GM23248 (cell line): ENCODE results near the gene B3GALNT2. TPM values are rescaled to one million over a fixed set of nuclear protein-coding genes. Genes with fewer than 3 reads are reported as not detected.

Experiments used
- DNase-seq: peaks from one replicate; pipeline ENCODE4 v3.0.0-alpha.2; 2015
- H2AFZ ChIP-seq: fragments of 200-600 bp; sonication (generic); 2 replicates; pipeline ENCODE4 v1.6.1; 2016; ENCODE audit warnings: antibody characterized with exemption
- H3F3A ChIP-seq: fragments of 200-600 bp; sonication (generic); 2 replicates; pipeline ENCODE4 v1.6.1; 2016; ENCODE audit warnings: mild to moderate bottlenecking, antibody characterized with exemption, mixed run types; ENCODE audit not compliant: insufficient read depth
- H3K27ac ChIP-seq: fragments of 200-600 bp; sonication (generic); 2 replicates; pipeline ENCODE4 v1.5.1; 2016; ENCODE audit warnings: mild to moderate bottlenecking
- H3K27me3 ChIP-seq: fragments of 200-600 bp; sonication (generic); replicated peaks from 2 replicates; pipeline ENCODE4 v1.6.1; 2016; ENCODE audit warnings: mild to moderate bottlenecking; ENCODE audit not compliant: insufficient read depth
- H3K36me3 ChIP-seq: fragments of 200-600 bp; sonication (generic); 2 replicates; pipeline ENCODE4 v1.6.1; 2016; ENCODE audit warnings: low read depth, mild to moderate bottlenecking
- H3K4me1 ChIP-seq: fragments of 200-600 bp; sonication (generic); 2 replicates; pipeline ENCODE4 v1.6.1; 2016; ENCODE audit warnings: mild to moderate bottlenecking; ENCODE audit not compliant: insufficient read depth
- H3K4me2 ChIP-seq: fragments of 200-600 bp; sonication (generic); one replicate; pipeline ENCODE4 v1.6.1; 2016; ENCODE audit warnings: mild to moderate bottlenecking; ENCODE audit not compliant: unreplicated experiment
- H3K4me3 ChIP-seq: fragments of 200-600 bp; sonication (generic); 2 replicates; pipeline ENCODE4 v1.5.1; 2016; ENCODE audit warnings: mild to moderate bottlenecking
- H3K79me2 ChIP-seq: fragments of 200-600 bp; sonication (generic); 2 replicates; pipeline ENCODE4 v1.6.1; 2016; ENCODE audit warnings: mild to moderate bottlenecking; ENCODE audit not compliant: insufficient read depth
- H3K9ac ChIP-seq: fragments of 200-600 bp; sonication (generic); 2 replicates; pipeline ENCODE4 v1.6.1; 2016; ENCODE audit warnings: mild to moderate bottlenecking
- H3K9me2 ChIP-seq: fragments of 200-600 bp; sonication (generic); 2 replicates; pipeline ENCODE4 v1.6.1; 2016; ENCODE audit warnings: mixed run types, mild to moderate bottlenecking, moderate library complexity; ENCODE audit not compliant: insufficient read depth
- H3K9me3 ChIP-seq: fragments of 200-600 bp; sonication (generic); one replicate; pipeline ENCODE4 v1.6.1; 2017; ENCODE audit warnings: low read depth
- H4K20me1 ChIP-seq: fragments of 200-600 bp; sonication (generic); 2 replicates; pipeline ENCODE4 v1.6.0; 2016; ENCODE audit not compliant: insufficient read depth
- EZH2 ChIP-seq: fragments of 200-600 bp; sonication (generic); IDR thresholded peaks from 2 replicates; pipeline ENCODE4 v1.6.1; 2018; ENCODE audit warnings: antibody characterized with exemption, mild to moderate bottlenecking; ENCODE audit not compliant: insufficient read depth, poor library complexity, severe bottlenecking
- EZH2phosphoT487 ChIP-seq: fragments of 200-600 bp; sonication (generic); IDR thresholded peaks from 2 replicates; pipeline ENCODE4 v1.6.1; 2018; ENCODE audit warnings: antibody characterized with exemption, moderate library complexity, mild to moderate bottlenecking, low read depth; ENCODE audit not compliant: insufficient read depth
- WGBS, 2 experiments: methylation state at CpG; one replicate each; pipeline ENCODE4 v1.1.6; 2015 to 2017; ENCODE audit warnings: low lambda C conversion rate in 2 of 2, low coverage in 1 of 2; ENCODE audit errors: missing lambda C conversion rate in 2 of 2; 5-methylcytosine and 5-hydroxymethylcytosine counted together
- in situ Hi-C: fragments of 300-500 bp; cut with MboI; formaldehyde crosslinking; loops from 2 replicates; pipeline ENCODE4 v1.15.0; 2020
- polyA plus RNA-seq: library from polyadenylated mRNA; unstranded; fragments of >200 nt; fragmentation: Nextera tagmentation; extraction: Ambion mirVana; gene quantifications from 2 replicates; pipeline ENCODE4 v1.2.1, GENCODE V29; 2016
- total RNA-seq: library from RNA; depleted of rRNA; stranded (reverse); fragments of >200 nt; shearing (Covaris generic); gene quantifications from 2 replicates; pipeline ENCODE4 v1.2.3, GENCODE V29; 2014

The B3GALNT2 gene
- total and polyA plus RNA-seq, 2 experiments from 2014 or later: 13.3 to 28.1 TPM

GRCh38 chr1:235423214-235423652, 81.0 kb downstream of the B3GALNT2 start:
- Histone ChIP-seq H3K9me2 (no peaks in the 10 kb centered on the region), H3K27me3 (no peaks in the 10 kb centered on the region), H3K79me2 (peaks cover 55% of the 10 kb centered on the region), H3K4me3 (no peak overlapping the region), H3K27ac (no peak overlapping the region), H3K4me2 (no peak overlapping the region), H3K4me1 (no peaks in the 10 kb centered on the region), H3K9ac (no peak overlapping the region), H3F3A (no peaks in the 10 kb centered on the region), H2AFZ (no peak overlapping the region), H3K36me3 (0 out of 2 replicates have a peak, but pooled peaks cover 3% of the 10 kb centered on the region), H4K20me1 (no peaks in the 10 kb centered on the region), H3K9me3 (no peaks in the 10 kb centered on the region)
- no peak for DNase-seq
- in situ Hi-C loops: no loop called here
- no peak for TF ChIP-seq EZH2
- TF ChIP-seq EZH2phosphoT487: no peak
- 78 to 80% methylated on average over 12 of the region's 12 CpGs for WGBS, 2 experiments

GRCh38 chr1:235421751-235422150, 82.5 kb downstream of the B3GALNT2 start:
- Histone ChIP-seq H3F3A (peaks cover 3% of the 10 kb centered on the region), H3K9me2 (no peaks in the 10 kb centered on the region), H3K27ac (no peak overlapping the region), H3K4me1 (peaks cover 3% of the 10 kb centered on the region), H3K4me3 (no peak overlapping the region), H3K4me2 (no peak overlapping the region), H4K20me1 (no peaks in the 10 kb centered on the region), H3K27me3 (no peaks in the 10 kb centered on the region), H2AFZ (no peak overlapping the region), H3K9ac (no peak overlapping the region), H3K9me3 (no peaks in the 10 kb centered on the region), H3K36me3 (0 out of 2 replicates have a peak, but pooled peaks cover 3% of the 10 kb centered on the region), H3K79me2 (peaks cover 62% of the 10 kb centered on the region)
- in situ Hi-C loops: no loop called here
- TF ChIP-seq EZH2phosphoT487: no peak
- no peak for TF ChIP-seq EZH2
- DNase-seq: no peak
- 67 to 70% methylated on average over 3 of the region's 3 CpGs for WGBS, 2 experiments

- Histone ChIP-seq H3K36me3 (peaks cover 10% of the 10 kb centered on the region), H4K20me1 (no peaks in the 10 kb centered on the region), H3K27ac (no peak overlapping the region), H3K9me3 (no peaks in the 10 kb centered on the region), H3K4me3 (no peak overlapping the region), H3F3A (peaks cover 7% of the 10 kb centered on the region), H3K4me2 (peak overlapping the region; percentile 15), H3K9ac (no peak overlapping the region), H3K9me2 (no peaks in the 10 kb centered on the region), H3K79me2 (peaks cover 64% of the 10 kb centered on the region), H3K4me1 (peaks cover 6% of the 10 kb centered on the region), H2AFZ (no peak overlapping the region), H3K27me3 (no peaks in the 10 kb centered on the region)
- in situ Hi-C loops: loop anchor here (10.0 kb wide), 1 partner anchor 182 kb away; no protein-coding TSS in a partner anchor
- WGBS, 2 experiments: 35 to 37% methylated on average over 8 of the region's 8 CpGs
- TF ChIP-seq EZH2 (no peak), EZH2phosphoT487 (no peak)
- DNase-seq: peak; percentile 83
Observed at GRCh38 chr1:235417086-235417697, 87.1 kb downstream of the B3GALNT2 start.

GRCh38 chr1:235416662-235417049, 87.6 kb downstream of the B3GALNT2 start:
- H2AFZ ChIP-seq: no peak overlapping the region
- in situ Hi-C loops: loop anchor here (10.0 kb wide), 1 partner anchor 182 kb away; no protein-coding TSS in a partner anchor
- H3K9me2 ChIP-seq: no peaks in the 10 kb centered on the region
- H3K27me3 ChIP-seq: no peaks in the 10 kb centered on the region
- no peak overlapping the region for H3K9ac ChIP-seq
- DNase-seq: peak; percentile 45
- H3K4me3 ChIP-seq: no peak overlapping the region
- TF ChIP-seq EZH2: no peak
- no peak for TF ChIP-seq EZH2phosphoT487
- peaks cover 6% of the 10 kb centered on the region for H3K4me1 ChIP-seq
- H3K9me3 ChIP-seq: no peaks in the 10 kb centered on the region
- no peak overlapping the region for H3K27ac ChIP-seq
- peaks cover 10% of the 10 kb centered on the region for H3K36me3 ChIP-seq
- H3K79me2 ChIP-seq: peaks cover 59% of the 10 kb centered on the region
- no peaks in the 10 kb centered on the region for H4K20me1 ChIP-seq
- peak overlapping the region; percentile 15 for H3K4me2 ChIP-seq
- 79 to 89% methylated on average over 1 of the region's 1 CpG for WGBS, 2 experiments
- H3F3A ChIP-seq: peaks cover 8% of the 10 kb centered on the region
